ENCODE measurements around the gene PAPLN.
A peak's percentile ranks its signal among the peaks of the same experiment; 100 is the strongest.
"Not testable (repeated sequence)": the region's sequence is repeated elsewhere in the genome, so short reads cannot be mapped to it uniquely, and the experiment has no call there.

The PAPLN gene

GRCh38 chr14:73237219-73237785 lies at the start of gene PAPLN:
TSS of gene PAPLN (plus strand) at chr14:73237506. CDS start at chr14:73239779, 2,273 bp downstream.
- DNase-seq = peak; percentile 23

GRCh38 chr14:73188501-73188911 lies 48.8 kb upstream of the PAPLN start:
- no peak for DNase-seq

GRCh38 chr14:73189651-73190050 lies 47.7 kb upstream of the PAPLN start:
- no peak for DNase-seq

GRCh38 chr14:73191441-73191840 lies 45.9 kb upstream of the PAPLN start:
- DNase-seq = no peak

- not testable (repeated sequence) for DNase-seq
Measured at GRCh38 chr14:73194306-73194705, 43.0 kb upstream of the PAPLN start.

GRCh38 chr14:73198253-73198652 lies 39.1 kb upstream of the PAPLN start:
- no peak for DNase-seq

GRCh38 chr14:73203527-73203926 lies 33.8 kb upstream of the PAPLN start:
- DNase-seq = no peak

- DNase-seq = no peak
Measured at GRCh38 chr14:73207615-73208014, 29.7 kb upstream of the PAPLN start.

GRCh38 chr14:73208390-73208789 lies 28.9 kb upstream of the PAPLN start:
- DNase-seq = no peak

GRCh38 chr14:73208846-73209245 lies 28.5 kb upstream of the PAPLN start:
- no peak for DNase-seq

GRCh38 chr14:73209953-73210352 lies 27.4 kb upstream of the PAPLN start:
- DNase-seq = no peak

GRCh38 chr14:73211251-73212040 lies 25.9 kb upstream of the PAPLN start:
- DNase-seq = no peak

GRCh38 chr14:73216030-73216429 lies 21.3 kb upstream of the PAPLN start:
- DNase-seq = no peak

GRCh38 chr14:73217411-73217810 lies 19.9 kb upstream of the PAPLN start:
- no peak for DNase-seq

GRCh38 chr14:73220061-73220460 lies 17.2 kb upstream of the PAPLN start:
- no peak for DNase-seq

GRCh38 chr14:73220634-73221033 lies 16.7 kb upstream of the PAPLN start:
- no peak for DNase-seq

GRCh38 chr14:73221945-73222344 lies 15.4 kb upstream of the PAPLN start:
- DNase-seq = no peak

GRCh38 chr14:73223049-73223448 lies 14.3 kb upstream of the PAPLN start:
- no peak for DNase-seq

GRCh38 chr14:73225496-73225895 lies 11.8 kb upstream of the PAPLN start:
- no peak for DNase-seq

- DNase-seq = no peak
Measured at GRCh38 chr14:73227812-73228781, 9.2 kb upstream of the PAPLN start.

GRCh38 chr14:73230051-73230450 lies 7.3 kb upstream of the PAPLN start:
- no peak for DNase-seq

GRCh38 chr14:73231981-73232851 lies 5.1 kb upstream of the PAPLN start:
- no peak for DNase-seq
